Calu3 (cell line): ENCODE results near the gene RSPH1. TPM values are rescaled to one million over a fixed set of nuclear protein-coding genes. Genes with fewer than 3 reads are reported as not detected.

Source experiments
- BruUV-seq: library from RNA; stranded (reverse); fragments of 400-500 nt; replicated peaks from 2 replicates; lab custom pipeline; 2021; lab: Mats Ljungman, UMichigan
- CTCF ChIA-PET: fragments of 300-600 bp; sonication (Branson Sonifier 250); formaldehyde crosslinking; loops from one replicate; lab custom pipeline; 2022; ENCODE audit warnings: antibody characterized with exemption; lab: Charles Lee
- DNase-seq: peaks from one replicate; pipeline ENCODE4 v3.0.0; 2022
- H3K27ac Mint-ChIP-seq: one replicate; pipeline ENCODE4 v1.8.0; 2022; ENCODE audit warnings: mixed read lengths; ENCODE audit not compliant: unreplicated experiment
- H3K27me3 Mint-ChIP-seq: one replicate; pipeline ENCODE4 v1.8.0; 2022; ENCODE audit warnings: mixed read lengths; ENCODE audit not compliant: unreplicated experiment
- H3K36me3 Mint-ChIP-seq: one replicate; pipeline ENCODE4 v1.8.0; 2022; ENCODE audit warnings: mild to moderate bottlenecking, moderate library complexity, mixed read lengths; ENCODE audit not compliant: insufficient read depth, unreplicated experiment
- H3K4me1 Mint-ChIP-seq: one replicate; pipeline ENCODE4 v1.8.0; 2022; ENCODE audit warnings: mild to moderate bottlenecking, low read depth, mixed read lengths; ENCODE audit not compliant: unreplicated experiment
- H3K4me3 Mint-ChIP-seq: one replicate; pipeline ENCODE4 v1.8.0; 2022; ENCODE audit warnings: mild to moderate bottlenecking, low read depth, moderate library complexity, mixed read lengths; ENCODE audit not compliant: unreplicated experiment
- H3K9me3 Mint-ChIP-seq: one replicate; pipeline ENCODE4 v1.8.0; 2022; ENCODE audit warnings: low read depth, mixed read lengths; ENCODE audit not compliant: unreplicated experiment
- CTCF ChIP-seq: fragments of 200-600 bp; IDR thresholded peaks from one replicate; pipeline ENCODE4 v1.8.0; 2022; ENCODE audit warnings: antibody characterized with exemption; ENCODE audit not compliant: unreplicated experiment
- intact Hi-C: fragments of 100-400 bp; cut with micrococcal nuclease; formaldehyde crosslinking; loops from one replicate; pipeline ENCODE4 v1.10.0; 2022; ENCODE audit not compliant: unreplicated experiment
- total RNA-seq: library from RNA; stranded (reverse); gene quantifications from 2 replicates; pipeline ENCODE4 v1.2.3, GENCODE V29; 2022

RSPH1 gene
- total RNA-seq, 1 experiment from 2014 or later, result 2.2 TPM

GRCh38 chr21:42486531-42486930, 9.5 kb downstream of the RSPH1 start:
- no peak overlapping the region for H3K27ac Mint-ChIP-seq
- H3K27me3 Mint-ChIP-seq, result no peaks in the 10 kb centered on the region
- BruUV-seq, result no TSS peak
- DNase-seq, result no peak
- no peaks in the 10 kb centered on the region for H3K9me3 Mint-ChIP-seq
- no peaks in the 10 kb centered on the region for H3K4me1 Mint-ChIP-seq
- CTCF ChIA-PET, result no interaction called here
- H3K36me3 Mint-ChIP-seq, result no peaks in the 10 kb centered on the region
- intact Hi-C loops, result no loop called here
- H3K4me3 Mint-ChIP-seq, result no peak overlapping the region
- TF ChIP-seq CTCF, result no peak

DNA sequence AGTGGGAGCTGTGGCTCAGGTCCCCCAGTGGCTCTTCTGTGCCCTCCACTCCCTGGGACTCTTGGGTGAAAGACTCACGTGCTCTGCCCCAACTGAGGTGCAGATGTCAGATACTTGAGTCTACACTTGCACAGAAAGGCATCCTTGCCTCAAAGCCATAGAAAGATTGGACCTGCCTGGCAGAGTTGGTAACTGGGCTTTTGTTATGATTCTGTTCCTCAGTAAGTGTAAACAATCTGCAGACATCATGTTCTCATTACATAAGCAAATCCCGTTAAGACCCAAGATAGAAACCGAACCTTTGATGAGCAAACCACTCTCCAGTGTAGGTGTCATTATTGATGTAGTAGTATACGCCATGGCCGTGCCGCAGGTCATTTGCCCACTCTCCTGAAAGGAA, 10.0 kb downstream of the RSPH1 start:
- H3K27me3 Mint-ChIP-seq, result no peaks in the 10 kb centered on the region
- H3K9me3 Mint-ChIP-seq, result no peaks in the 10 kb centered on the region
- no TSS peak for BruUV-seq
- H3K36me3 Mint-ChIP-seq, result no peaks in the 10 kb centered on the region
- intact Hi-C loops, result no loop called here
- no peak overlapping the region for H3K27ac Mint-ChIP-seq
- H3K4me3 Mint-ChIP-seq, result no peak overlapping the region
- no peaks in the 10 kb centered on the region for H3K4me1 Mint-ChIP-seq
- no peak for DNase-seq
- CTCF ChIA-PET, result no interaction called here
- TF ChIP-seq CTCF, result no peak

DNA sequence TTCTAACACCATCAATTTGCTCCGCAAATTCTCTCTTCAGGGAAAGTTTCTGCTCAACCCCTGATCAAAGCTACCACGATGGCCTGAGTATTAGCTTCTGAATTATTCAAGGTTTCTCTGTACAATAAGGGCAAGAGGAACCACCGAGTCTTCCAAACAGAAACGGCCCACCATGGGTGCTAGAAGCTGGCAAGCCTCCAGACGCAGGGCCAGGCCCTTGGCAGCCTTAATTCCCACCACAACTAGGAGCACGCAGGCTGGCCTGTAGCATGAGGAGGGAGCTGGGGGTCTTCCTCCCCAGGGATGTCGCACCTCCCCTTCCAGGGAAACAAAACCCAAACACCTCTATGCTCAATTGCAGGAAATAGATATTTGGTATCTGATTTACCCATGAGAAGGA, 11.1 kb downstream of the RSPH1 start:
- no peak overlapping the region for H3K27ac Mint-ChIP-seq
- BruUV-seq, result no TSS peak
- no peaks in the 10 kb centered on the region for H3K9me3 Mint-ChIP-seq
- no peaks in the 10 kb centered on the region for H3K36me3 Mint-ChIP-seq
- H3K4me1 Mint-ChIP-seq, result no peaks in the 10 kb centered on the region
- no peaks in the 10 kb centered on the region for H3K27me3 Mint-ChIP-seq
- intact Hi-C loops, result no loop called here
- CTCF ChIA-PET, result no interaction called here
- no peak for TF ChIP-seq CTCF
- no peak overlapping the region for H3K4me3 Mint-ChIP-seq
- DNase-seq, result no peak

DNA sequence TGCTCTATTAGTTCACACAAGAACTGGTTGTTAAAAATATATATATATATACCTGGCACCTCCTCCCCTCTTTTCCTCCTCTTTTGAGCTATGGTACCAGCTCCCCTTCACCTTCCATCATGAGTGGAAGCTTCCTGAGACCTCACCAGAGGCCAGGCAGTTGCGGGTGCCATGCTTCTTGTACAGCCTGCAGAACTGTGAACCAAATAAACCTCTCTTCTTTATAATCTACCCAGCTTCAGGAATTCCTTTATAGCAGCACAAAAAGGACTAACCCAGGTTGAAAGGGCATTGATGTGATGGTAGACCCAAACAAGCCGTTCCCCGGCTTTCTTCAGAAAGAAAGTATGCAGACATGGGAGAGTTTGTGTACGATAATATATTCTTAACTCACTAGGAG, 14.9 kb downstream of the RSPH1 start:
- Mint-ChIP-seq H3K4me3 (no peak overlapping the region), H3K27ac (no peak overlapping the region), H3K4me1 (no peaks in the 10 kb centered on the region), H3K36me3 (no peaks in the 10 kb centered on the region), H3K9me3 (peaks cover 3% of the 10 kb centered on the region), H3K27me3 (no peaks in the 10 kb centered on the region)
- no peak for TF ChIP-seq CTCF
- intact Hi-C loops, result no loop called here
- no TSS peak for BruUV-seq
- no peak for DNase-seq
- CTCF ChIA-PET, result no interaction called here
